ENCODE data around the gene SLC47A1. TPM values are rescaled to one million over a fixed set of nuclear protein-coding genes. Genes with fewer than 3 reads are reported as not detected.

Gene SLC47A1
- total and polyA plus RNA-seq, 9 of the 15 experiments (the other 6 are each of a cell fraction or from before 2014, with no cell fraction given): not detected

GRCh38 chr17:19487024-19487600 lies 46.5 kb upstream of the SLC47A1 start (continued):
- TF ChIP-seq, protein P1, sequence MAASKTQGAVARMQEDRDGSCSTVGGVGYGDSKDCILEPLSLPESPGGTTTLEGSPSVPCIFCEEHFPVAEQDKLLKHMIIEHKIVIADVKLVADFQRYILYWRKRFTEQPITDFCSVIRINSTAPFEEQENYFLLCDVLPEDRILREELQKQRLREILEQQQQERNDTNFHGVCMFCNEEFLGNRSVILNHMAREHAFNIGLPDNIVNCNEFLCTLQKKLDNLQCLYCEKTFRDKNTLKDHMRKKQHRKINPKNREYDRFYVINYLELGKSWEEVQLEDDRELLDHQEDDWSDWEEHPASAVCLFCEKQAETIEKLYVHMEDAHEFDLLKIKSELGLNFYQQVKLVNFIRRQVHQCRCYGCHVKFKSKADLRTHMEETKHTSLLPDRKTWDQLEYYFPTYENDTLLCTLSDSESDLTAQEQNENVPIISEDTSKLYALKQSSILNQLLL (CRISPR knock-in tag; IDR thresholded peaks at IDR 0.05; ENCODE audit: borderline replicate concordance): no peak
- TF ChIP-seq CEBPG (CRISPR knock-in tag; IDR thresholded peaks at IDR 0.05) (no peak), CEBPG (tag; conservative IDR thresholded peaks at IDR 0.05 in 1 of 2, IDR thresholded peaks at IDR 0.05 in 1 of 2) (no peak), ZNF134 (CRISPR knock-in tag; conservative IDR thresholded peaks at IDR 0.05) (no peak), DMBX1 (CRISPR knock-in tag; IDR thresholded peaks at IDR 0.05; ENCODE audit: borderline replicate concordance) (no peak), ARID1B (IDR thresholded peaks at IDR 0.05) (no peak), GABPA (tag; conservative IDR thresholded peaks at IDR 0.05; ENCODE audit: low read depth) (no peak), ETS1 (conservative IDR thresholded peaks at IDR 0.05; ENCODE audit: control insufficient read depth, low read depth, low read length) (no peak)
- TF ChIP-seq, protein P2, sequence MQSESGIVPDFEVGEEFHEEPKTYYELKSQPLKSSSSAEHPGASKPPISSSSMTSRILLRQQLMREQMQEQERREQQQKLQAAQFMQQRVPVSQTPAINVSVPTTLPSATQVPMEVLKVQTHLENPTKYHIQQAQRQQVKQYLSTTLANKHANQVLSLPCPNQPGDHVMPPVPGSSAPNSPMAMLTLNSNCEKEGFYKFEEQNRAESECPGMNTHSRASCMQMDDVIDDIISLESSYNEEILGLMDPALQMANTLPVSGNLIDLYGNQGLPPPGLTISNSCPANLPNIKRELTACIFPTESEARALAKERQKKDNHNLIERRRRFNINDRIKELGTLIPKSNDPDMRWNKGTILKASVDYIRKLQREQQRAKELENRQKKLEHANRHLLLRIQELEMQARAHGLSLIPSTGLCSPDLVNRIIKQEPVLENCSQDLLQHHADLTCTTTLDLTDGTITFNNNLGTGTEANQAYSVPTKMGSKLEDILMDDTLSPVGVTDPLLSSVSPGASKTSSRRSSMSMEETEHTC (IDR thresholded peaks at IDR 0.05): no peak
- TF ChIP-seq, protein P3, sequence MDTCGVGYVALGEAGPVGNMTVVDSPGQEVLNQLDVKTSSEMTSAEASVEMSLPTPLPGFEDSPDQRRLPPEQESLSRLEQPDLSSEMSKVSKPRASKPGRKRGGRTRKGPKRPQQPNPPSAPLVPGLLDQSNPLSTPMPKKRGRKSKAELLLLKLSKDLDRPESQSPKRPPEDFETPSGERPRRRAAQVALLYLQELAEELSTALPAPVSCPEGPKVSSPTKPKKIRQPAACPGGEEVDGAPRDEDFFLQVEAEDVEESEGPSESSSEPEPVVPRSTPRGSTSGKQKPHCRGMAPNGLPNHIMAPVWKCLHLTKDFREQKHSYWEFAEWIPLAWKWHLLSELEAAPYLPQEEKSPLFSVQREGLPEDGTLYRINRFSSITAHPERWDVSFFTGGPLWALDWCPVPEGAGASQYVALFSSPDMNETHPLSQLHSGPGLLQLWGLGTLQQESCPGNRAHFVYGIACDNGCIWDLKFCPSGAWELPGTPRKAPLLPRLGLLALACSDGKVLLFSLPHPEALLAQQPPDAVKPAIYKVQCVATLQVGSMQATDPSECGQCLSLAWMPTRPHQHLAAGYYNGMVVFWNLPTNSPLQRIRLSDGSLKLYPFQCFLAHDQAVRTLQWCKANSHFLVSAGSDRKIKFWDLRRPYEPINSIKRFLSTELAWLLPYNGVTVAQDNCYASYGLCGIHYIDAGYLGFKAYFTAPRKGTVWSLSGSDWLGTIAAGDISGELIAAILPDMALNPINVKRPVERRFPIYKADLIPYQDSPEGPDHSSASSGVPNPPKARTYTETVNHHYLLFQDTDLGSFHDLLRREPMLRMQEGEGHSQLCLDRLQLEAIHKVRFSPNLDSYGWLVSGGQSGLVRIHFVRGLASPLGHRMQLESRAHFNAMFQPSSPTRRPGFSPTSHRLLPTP (IDR thresholded peaks at IDR 0.05; ENCODE audit: borderline replicate concordance, extremely low read depth, insufficient read length): no peak
- TF ChIP-seq, protein P4, sequence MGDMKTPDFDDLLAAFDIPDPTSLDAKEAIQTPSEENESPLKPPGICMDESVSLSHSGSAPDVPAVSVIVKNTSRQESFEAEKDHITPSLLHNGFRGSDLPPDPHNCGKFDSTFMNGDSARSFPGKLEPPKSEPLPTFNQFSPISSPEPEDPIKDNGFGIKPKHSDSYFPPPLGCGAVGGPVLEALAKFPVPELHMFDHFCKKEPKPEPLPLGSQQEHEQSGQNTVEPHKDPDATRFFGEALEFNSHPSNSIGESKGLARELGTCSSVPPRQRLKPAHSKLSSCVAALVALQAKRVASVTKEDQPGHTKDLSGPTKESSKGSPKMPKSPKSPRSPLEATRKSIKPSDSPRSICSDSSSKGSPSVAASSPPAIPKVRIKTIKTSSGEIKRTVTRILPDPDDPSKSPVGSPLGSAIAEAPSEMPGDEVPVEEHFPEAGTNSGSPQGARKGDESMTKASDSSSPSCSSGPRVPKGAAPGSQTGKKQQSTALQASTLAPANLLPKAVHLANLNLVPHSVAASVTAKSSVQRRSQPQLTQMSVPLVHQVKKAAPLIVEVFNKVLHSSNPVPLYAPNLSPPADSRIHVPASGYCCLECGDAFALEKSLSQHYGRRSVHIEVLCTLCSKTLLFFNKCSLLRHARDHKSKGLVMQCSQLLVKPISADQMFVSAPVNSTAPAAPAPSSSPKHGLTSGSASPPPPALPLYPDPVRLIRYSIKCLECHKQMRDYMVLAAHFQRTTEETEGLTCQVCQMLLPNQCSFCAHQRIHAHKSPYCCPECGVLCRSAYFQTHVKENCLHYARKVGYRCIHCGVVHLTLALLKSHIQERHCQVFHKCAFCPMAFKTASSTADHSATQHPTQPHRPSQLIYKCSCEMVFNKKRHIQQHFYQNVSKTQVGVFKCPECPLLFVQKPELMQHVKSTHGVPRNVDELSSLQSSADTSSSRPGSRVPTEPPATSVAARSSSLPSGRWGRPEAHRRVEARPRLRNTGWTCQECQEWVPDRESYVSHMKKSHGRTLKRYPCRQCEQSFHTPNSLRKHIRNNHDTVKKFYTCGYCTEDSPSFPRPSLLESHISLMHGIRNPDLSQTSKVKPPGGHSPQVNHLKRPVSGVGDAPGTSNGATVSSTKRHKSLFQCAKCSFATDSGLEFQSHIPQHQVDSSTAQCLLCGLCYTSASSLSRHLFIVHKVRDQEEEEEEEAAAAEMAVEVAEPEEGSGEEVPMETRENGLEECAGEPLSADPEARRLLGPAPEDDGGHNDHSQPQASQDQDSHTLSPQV (IDR thresholded peaks at IDR 0.05): no peak

Measured in K562 (cell line).